HG03139 (cell line): ENCODE data around the gene TP53AIP1.
"Not testable (repeated sequence)": the region's sequence is repeated elsewhere in the genome, so short reads cannot be mapped to it uniquely, and the experiment has no call there.

Source experiments
- ATAC-seq: cut with Tn5 transposase; IDR thresholded peaks from one replicate; pipeline ENCODE4 v1.9.1; 2021; ENCODE audit not compliant: unreplicated experiment

TP53AIP1 gene

DNA sequence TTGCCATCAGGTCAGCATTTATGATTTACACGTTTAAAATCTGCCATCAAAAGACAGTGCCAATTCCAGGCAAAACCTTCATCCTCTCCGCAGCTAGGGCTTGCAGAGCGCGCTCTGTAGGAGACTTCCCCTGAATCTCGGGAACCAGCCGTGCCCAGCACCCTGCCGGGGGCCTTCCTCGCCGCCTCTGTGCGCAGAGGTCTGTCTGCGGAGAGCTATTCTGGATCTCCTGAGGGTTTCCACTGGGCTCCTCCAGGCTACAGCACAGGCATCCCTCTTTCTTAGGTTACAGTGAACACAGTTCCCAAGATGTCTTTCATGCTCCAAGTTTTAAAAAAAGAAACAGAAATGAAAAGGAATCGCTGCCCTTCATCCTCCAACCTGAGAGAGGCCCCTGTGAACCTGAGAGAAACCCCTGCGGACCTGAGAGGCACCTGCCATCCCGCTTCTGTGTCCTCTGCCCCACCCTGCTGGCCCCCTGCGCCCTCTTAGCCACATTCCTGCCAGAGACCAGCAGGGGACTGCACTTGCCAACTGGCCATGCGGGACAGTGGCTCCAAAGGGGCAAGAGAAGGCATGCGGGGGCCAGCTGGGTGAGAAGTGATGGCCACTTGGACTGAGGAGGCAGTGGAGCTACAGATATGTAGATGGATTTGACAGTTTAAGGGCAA is 16.1 kb downstream of the TP53AIP1 start:
- no peak for ATAC-seq

DNA sequence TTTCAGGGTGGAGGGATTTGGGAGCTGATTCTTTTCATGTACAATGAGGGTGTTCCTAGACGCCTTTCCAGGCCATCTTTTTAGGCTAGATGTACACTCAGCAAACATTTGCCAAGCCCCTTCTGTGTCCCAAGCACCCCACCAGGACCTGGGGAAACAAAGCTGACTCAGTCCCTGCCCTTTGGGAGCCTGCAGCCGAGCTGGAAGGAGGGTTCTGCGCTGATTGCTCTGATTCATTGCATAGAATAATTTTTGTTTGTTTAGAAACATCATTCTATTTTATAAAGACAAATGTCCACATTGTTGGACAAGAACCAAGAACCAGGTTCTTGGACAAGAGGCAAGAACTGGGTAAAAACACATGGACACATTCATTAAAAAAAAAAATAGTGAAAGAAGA is 16.7 kb downstream of the TP53AIP1 start:
- no peak for ATAC-seq

DNA sequence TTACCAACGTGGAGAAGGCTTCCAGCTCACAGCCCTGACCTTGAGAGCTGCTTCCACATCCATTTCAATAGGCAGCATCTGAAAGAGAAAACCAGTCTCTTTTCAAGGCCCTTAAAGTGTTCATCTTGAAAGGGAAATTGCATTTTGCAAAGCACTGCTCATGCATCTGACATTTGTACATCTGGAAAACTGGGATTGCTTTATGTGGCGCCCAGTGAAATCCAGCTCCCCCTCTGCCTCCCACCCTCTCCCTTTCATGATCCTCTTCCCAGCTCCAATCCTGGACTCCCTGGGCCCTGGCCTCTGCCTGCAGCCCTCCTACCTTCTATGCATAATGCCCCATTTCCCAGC is 17.4 kb downstream of the TP53AIP1 start:
- ATAC-seq, result no peak

DNA sequence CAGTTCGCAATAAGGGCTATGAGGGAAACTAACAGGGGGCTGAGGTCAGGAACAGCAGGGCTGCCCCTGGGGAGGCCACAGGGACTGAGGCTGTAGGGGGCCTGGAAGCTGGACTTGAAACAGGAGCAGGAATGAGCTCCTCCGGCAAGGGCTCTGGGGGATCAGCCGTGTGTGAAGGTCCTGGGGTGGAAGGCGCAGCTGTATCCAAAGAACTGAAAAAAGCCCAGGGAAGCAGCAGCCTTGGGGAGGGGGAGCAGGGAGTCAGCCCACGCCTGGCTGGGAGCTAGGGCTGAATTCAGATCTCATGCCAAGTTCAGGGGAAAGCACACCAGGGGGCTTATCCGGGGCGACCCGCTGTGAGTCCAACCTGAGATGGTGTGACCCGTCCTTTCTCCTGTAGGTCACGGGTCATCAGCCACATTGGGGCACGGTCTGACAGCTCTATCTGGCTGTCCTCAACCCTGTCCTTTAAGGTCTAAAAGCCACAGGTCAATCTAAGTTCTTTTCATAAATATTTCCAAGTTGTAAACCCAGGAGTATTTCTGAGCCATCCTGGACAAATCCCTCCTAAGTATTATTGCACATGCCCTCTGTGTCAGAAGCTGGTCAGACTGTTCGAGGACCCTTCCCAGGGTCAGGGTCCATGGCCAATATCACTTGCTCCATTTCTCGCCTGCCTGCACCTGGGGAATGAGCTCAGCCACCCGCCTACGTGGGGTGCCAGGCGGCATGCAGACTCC is 18.0 kb downstream of the TP53AIP1 start:
- ATAC-seq, result no peak

DNA sequence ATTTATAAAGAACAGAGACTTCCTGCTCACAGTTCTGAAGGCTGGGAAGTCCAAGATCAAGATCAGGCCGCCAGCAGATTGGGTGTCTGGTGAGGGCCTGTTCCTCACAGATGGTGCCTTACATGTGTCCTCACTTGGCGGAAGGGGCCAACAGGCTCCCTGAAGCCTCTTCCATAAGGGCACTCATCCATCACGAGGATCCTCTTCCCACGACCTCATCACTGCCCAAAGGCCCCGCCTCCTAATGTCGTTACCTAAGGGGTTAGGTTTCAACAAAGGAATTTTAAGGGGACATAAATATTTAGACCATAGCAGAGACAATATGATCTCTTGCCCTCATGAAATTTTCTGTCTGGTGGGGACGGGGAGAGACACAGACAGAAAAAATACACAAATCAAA is 18.6 kb downstream of the TP53AIP1 start:
- no peak for ATAC-seq

DNA sequence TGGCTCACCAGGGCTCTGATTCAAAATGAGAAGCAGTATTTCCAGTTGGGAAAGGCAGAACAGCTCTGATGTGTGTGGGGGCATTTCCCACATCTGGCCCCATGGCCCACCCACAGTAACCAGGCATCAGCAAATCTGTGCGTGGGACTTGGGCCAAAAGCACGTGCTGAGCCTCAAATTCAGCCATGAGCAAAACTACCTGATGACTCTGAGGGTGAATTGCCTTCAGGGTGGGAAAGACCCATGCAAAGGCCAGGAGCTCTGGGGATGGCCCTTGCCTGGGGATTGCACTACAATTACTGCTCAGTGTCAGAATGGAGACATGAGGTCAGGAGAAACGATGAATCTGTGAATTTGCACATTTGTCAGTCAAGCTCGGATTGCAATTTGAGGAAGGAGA is 20.9 kb downstream of the TP53AIP1 start:
- ATAC-seq, result no peak

DNA sequence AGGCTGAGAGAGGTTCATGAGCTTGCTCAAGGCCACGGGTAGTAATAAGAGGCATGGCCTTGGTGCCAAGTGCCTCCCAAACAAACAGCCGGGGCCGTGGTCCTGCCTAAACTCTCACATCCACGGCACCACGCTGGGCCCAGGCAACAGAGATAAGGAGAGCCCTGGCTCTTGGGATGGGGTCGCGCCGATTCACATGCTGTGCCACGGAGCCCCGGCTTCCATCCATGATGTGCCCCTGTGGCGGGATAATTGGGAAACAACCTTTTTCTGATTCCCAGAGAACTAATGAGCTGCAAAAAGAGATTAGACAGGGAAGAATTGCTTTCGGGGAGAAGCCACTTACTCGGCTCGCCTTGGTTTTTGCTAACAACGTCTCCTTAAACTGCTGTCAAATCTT is 22.0 kb downstream of the TP53AIP1 start:
- ATAC-seq, result no peak

DNA sequence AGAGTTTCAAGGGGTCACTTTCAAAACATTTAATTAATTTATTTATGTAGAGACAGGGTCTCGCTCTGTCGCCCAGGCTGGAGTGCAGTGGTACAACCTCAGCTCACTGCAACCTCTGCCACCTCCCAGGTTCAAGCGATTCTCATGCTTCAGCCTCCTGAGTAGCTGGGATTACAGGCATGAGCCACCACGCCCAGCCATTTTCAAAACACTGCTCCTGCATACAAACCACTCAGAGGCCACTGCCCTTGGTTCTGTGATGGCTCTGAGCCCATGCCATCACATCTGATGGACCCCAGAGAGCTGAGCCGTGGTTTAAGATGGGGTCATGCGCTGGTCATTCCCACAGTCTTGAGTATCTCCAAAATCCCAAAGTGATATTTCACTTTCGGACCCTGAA is 23.0 kb downstream of the TP53AIP1 start:
- not testable (repeated sequence) for ATAC-seq

DNA sequence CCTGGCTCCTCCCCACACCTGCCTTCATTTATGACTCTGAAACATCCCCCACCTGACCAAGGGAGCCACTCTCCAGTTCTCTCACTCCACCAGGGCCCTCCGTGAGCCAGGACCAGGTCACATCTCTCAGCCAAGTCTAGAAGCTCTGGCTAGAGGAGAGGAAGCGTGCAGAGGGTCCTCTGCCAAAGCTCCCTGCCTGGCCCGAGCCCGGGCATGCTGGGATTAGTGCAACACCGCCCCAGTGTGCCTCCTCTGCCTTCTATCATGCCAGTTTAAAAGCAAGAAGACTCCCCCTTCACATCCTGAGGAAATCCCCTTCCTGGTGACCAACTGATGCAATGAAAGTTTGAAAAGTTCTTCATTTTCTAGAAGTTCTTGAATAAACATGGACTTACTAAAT is 23.5 kb downstream of the TP53AIP1 start:
- ATAC-seq, result no peak

DNA sequence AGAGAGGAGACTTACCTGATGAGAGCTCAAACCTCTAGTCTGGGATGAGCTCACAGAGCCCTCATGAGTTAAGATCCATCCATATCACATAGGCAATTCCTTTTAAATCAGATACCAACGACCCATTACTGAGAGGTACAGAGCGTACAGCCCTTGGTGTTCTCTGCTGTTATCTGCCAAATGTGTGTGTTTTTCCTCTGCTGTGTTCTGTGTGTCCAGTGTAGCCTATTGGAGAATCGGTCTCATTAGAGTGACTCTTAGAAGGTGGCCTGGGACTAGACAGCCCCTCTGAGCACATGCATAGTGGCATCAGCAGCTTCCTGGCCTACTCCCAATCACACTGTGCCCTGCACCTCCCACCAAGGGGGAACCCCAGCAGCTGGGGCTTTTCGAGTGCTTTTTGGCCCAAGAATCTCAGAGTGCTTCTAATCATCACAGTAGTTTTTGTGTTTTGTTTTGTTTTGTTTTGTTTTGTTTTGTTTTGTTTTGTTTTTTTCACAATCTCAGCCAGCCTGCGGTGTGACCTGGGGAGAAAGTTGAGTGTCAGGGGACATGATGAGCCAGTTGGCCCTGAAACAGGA is 25.4 kb downstream of the TP53AIP1 start:
- no peak for ATAC-seq

DNA sequence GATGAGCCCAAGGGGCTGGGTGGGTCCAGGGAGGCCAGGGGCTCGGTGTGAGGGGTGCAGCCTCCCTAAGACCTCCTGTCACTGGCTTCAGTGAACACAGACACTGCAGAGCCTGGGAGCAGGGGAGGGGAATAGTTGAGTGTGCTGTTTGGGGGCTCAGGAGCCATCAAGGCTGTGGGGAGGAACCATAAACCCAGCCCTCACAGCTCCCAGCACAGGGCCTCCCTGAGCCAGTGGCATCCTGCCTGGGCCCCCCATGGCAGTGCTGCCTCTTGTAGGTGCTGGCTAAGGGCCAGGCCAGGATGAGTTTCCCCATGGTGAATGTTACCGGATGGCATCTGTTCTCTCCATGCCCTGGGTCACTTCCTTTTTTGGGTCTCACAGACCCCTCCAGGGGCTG is 26.0 kb downstream of the TP53AIP1 start:
- ATAC-seq, result no peak

DNA sequence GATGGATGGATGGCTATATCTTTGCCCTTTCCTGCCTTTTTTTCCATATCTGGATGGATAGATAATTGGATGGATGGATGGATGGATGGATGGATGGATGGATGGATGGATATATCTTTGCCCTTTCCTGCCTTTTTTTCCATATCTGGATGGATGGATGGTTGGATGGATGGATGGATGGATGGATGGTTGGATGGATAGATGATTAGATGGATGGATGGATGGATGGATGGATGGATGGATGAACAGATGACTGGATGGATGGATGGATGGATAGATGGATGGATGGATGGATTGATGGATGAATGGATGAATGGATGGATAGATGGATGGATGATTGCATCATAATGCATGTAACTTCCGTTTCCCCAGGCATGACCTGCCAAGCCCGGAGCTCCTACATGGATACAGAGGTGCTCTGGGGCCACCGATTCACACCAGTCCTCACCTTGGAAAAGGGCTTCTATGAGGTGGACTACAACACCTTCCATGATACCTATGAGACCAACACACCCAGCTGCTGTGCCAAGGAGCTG is 26.6 kb downstream of the TP53AIP1 start:
- no peak for ATAC-seq

DNA sequence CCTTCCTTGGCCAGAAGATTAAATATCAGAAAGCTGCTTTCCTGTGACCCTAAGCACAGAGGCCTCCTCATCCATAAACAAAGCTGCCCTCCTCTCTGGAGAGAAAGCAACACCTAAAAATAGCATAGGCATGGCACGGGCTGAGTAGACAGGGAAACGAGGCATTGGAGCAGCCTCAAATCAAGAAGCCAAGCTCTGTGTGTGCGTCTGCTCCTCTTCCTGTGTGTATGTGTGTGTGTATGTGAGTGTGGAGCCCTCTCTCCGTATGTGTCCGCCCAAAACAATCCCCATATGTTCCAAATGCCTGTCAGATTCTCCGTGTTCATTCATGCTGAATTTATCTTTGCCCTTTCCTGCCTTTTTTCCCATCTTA is 27.5 kb downstream of the TP53AIP1 start:
- no peak for ATAC-seq

DNA sequence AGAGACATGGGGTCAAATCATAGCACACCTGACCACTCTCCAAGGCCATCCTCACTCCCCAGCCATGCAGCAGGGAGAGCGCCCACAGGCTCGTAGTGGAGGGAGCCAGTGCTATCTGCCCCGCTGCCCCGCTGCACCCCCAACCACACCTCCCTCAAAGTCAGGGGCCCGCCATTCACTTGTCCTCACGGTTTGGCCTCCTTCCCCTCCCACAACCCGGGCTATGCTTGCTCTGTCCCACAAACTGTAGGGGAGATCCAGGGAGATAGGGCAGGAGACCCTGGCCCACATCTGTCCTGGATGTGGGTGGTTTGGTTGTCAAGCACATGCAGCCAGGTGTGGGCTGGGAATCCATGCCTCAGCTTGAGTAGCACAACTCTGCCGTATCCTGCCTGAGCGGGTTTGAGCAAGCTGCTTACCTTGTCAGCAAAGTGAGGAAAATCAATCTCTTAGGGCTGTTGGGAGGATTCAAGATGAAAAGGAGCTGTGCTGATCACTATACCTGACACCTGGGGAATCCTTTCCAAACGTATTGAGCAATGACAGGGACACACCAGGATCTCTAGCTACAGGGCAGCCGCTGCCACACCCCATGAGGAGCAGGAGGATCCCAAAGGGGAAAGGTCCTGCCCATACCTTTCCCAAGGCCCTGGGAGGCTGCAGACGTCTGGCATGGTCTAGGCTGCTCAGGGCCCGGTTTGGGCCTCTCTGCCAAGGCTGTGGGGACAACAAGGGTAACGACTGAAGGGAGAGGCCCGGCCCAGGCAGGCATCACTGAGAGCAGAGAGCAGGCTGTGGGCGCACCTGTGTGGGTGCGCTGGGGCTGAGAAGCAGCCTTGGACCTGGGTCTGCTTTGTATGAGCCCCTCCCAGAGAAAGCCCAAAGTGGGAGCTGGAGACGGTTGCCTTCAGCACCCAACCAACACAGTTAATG is 28.2 kb downstream of the TP53AIP1 start:
- ATAC-seq, result no peak

DNA sequence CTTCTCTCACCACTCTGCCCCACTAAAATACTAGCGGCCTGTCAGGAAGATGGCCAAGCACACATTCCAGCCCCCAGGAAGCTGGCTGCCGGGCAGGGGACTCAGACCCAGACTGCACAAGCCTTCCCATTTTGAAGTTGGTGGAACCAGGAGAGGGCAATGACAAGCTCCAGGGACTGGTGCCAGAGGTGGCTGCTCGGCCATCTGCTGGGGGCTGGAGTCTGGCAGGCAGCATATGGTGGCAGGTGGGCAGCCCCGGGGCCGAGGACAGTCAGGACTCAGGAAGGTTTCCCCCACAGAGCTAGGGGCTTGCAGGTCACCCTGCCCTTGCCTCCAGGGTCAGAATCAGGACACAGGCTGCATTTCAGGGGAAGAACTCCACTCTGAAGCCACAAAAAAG is 28.9 kb downstream of the TP53AIP1 start:
- ATAC-seq, result no peak

DNA sequence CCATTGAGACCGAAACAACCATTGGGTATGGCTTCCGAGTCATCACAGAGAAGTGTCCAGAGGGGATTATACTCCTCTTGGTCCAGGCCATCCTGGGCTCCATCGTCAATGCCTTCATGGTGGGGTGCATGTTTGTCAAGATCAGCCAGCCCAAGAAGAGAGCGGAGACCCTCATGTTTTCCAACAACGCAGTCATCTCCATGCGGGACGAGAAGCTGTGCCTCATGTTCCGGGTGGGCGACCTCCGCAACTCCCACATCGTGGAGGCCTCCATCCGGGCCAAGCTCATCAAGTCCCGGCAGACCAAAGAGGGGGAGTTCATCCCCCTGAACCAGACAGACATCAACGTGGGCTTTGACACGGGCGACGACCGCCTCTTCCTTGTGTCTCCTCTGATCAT is 31.0 kb downstream of the TP53AIP1 start:
- ATAC-seq, result no peak

DNA sequence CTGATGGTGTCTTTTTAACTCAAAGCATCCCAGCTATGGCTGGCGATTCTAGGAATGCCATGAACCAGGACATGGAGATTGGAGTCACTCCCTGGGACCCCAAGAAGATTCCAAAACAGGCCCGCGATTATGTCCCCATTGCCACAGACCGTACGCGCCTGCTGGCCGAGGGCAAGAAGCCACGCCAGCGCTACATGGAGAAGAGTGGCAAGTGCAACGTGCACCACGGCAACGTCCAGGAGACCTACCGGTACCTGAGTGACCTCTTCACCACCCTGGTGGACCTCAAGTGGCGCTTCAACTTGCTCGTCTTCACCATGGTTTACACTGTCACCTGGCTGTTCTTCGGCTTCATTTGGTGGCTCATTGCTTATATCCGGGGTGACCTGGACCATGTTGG is 31.4 kb downstream of the TP53AIP1 start:
- ATAC-seq, result no peak

DNA sequence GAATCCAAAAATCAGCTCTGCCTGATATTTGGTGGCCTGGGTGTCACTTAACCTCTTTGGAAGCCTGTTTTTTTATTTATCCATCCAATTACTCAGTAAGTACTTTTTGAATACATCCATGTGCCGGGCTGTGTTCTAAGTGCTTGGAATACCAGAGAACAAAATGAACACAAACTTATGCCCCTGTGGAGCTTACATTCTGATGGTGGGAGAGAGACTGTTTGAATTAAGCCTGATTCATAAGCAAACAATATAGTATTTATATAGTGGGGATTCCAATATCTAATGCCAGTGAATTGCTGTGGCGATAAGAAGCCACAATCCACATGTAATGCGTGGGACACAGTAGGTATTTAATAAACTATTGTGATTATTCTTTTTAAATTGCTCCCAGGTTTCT is 32.1 kb downstream of the TP53AIP1 start:
- ATAC-seq, result no peak

DNA sequence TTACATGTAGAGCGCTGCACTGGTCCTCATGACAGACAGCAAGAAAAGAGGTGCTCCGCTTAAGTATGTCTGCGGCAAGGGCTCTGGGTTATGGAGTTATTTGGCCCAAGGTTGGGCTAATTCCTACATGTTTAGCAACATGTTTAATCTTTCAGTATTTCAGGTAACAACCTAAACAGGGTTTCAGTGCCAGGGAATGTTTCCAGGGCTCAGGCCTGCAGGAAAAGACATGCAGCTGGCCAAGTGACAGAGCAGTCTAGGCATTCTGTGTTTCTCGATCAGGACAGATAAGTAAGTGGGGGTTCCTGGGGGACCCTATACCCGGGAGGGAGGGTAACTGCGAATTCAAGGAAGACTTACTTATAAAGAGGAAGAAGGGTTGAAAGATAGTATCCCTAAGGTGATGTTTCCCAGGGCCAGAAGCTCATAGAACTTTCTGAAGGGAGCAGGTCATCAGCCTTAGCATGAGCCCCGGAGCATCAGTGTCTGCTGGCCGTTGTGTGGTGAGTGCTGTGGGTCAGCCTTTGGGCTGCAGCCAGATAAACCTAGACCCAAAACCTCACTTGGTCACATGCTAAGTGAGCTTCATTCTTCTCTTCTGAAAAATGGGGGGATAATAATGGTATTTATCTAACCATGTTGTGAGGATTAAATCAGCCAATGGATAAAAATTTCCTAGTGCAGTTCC is 33.1 kb downstream of the TP53AIP1 start:
- ATAC-seq, result no peak

DNA sequence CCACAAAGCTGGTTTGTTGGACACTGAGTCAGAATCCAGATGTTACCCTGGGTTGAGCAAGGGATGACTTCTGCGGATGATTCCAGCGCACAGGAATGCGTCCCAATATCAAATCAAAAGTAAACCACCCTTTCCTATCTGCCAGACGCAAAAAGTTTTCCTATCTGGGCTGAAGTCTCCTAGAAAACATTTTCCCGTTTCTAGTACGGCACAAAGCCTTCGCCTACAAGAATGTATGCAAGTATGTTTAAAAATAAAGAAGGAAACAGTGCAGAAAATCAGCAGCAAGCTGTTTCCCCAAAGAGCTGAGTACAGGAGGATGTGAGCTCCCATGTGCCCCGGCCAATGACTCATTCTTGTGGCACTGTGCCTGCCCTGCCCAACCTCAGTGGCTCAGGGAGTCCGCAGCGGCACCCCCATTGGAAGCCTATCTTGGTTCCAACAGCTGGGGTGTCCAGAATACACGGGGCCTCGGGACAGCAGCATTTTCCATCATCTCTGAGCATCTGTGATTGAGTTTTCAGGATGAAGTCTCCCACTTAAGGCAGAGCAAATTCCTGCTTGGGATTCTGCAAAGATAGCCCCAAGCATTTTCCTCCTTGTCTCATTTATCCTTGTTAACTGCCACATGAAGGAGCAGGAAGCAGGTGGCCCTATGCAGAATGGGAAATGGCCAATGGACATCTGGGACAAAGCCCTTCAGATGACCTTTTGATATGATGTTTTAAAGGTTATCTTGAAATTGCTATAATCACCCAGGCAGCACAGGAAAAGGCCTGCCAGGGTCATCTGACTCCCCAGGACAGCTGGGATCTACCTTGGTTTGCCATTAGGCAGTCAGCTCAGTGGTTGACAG is 34.1 kb downstream of the TP53AIP1 start:
- ATAC-seq, result no peak
